IMR-90 (cell line): ENCODE results near the gene AANAT. TPM values are rescaled to one million over a fixed set of nuclear protein-coding genes. Genes with fewer than 3 reads are reported as not detected.
A peak's percentile ranks its signal among the peaks of the same experiment; 100 is the strongest.

ENCODE experiments used
- ATAC-seq: fragments of 200-7000 bp; cut with Tn5 transposase; 2 replicates; pipeline ENCODE4 v1.9.1; 2020; ENCODE audit warnings: low read depth, mild to moderate bottlenecking, moderate library complexity
- BruUV-seq: library from RNA; stranded (reverse); fragments of 400-500 nt; replicated peaks from 2 replicates; lab custom pipeline; 2021; lab: Mats Ljungman, UMichigan
- CTCF ChIA-PET: fragments of 300-600 bp; formaldehyde crosslinking; extraction: SDS; loops from one replicate; lab custom pipeline; 2021; ENCODE audit warnings: antibody characterized with exemption; lab: Yijun Ruan, JAX
- POLR2A ChIA-PET: fragments of 300-600 bp; sonication (Branson Sonifier 250); formaldehyde crosslinking; loops from one replicate; lab custom pipeline; 2022; ENCODE audit warnings: antibody characterized with exemption; ENCODE audit not compliant: unreplicated experiment; lab: Charles Lee
- DNase-seq: peaks from one replicate; pipeline ENCODE4 v3.0.0; 2013
- H2AFZ ChIP-seq: replicated peaks from 2 replicates; pipeline ENCODE3; 2013; ENCODE audit warnings: low read length, mild to moderate bottlenecking; ENCODE audit not compliant: poor library complexity
- H2AK5ac ChIP-seq: 2 replicates; pipeline ENCODE4 v1.6.1; 2013; ENCODE audit warnings: low read depth, low read length, inconsistent platforms
- H2AK9ac ChIP-seq: replicated peaks from 2 replicates; pipeline ENCODE3; 2013; ENCODE audit warnings: mild to moderate bottlenecking, low read depth, low read length, moderate library complexity; ENCODE audit not compliant: poor library complexity
- H2BK120ac ChIP-seq: 2 replicates; pipeline ENCODE4 v1.6.1; 2013; ENCODE audit warnings: low read depth, low read length, inconsistent platforms
- H2BK15ac ChIP-seq: 3 replicates; pipeline ENCODE4 v1.6.1; 2013; ENCODE audit warnings: low read depth, low read length, inconsistent platforms
- H2BK20ac ChIP-seq: 2 replicates; pipeline ENCODE4 v1.6.1; 2013; ENCODE audit warnings: low read depth, mild to moderate bottlenecking, inconsistent platforms, low read length, moderate library complexity
- H2BK5ac ChIP-seq: 2 replicates; pipeline ENCODE4 v1.6.1; 2013; ENCODE audit warnings: mild to moderate bottlenecking, low read depth, low read length, inconsistent platforms; ENCODE audit not compliant: poor library complexity, severe bottlenecking
- H3K14ac ChIP-seq: replicated peaks from 2 replicates; pipeline ENCODE4 v1.6.1; 2013; ENCODE audit warnings: low read depth, low read length, inconsistent platforms
- H3K18ac ChIP-seq: 2 replicates; pipeline ENCODE4 v1.6.1; 2013; ENCODE audit warnings: low read depth, low read length, control low read depth
- H3K23ac ChIP-seq: 2 replicates; pipeline ENCODE4 v1.6.1; 2013; ENCODE audit warnings: low read depth, low read length, inconsistent platforms
- H3K27ac ChIP-seq: 2 replicates; pipeline ENCODE4 v1.5.1; 2013; ENCODE audit warnings: mild to moderate bottlenecking, control low read depth, low read length; ENCODE audit not compliant: insufficient read depth
- H3K27me3 ChIP-seq: 2 replicates; pipeline ENCODE4 v1.6.1; 2013; ENCODE audit warnings: low read length; ENCODE audit not compliant: control insufficient read depth, insufficient read depth
- H3K36me3 ChIP-seq: 2 replicates; pipeline ENCODE4 v1.6.1; 2013; ENCODE audit warnings: low read length, mixed read lengths; ENCODE audit not compliant: control insufficient read depth, insufficient read depth
- H3K4ac ChIP-seq: 2 replicates; pipeline ENCODE4 v1.6.1; 2013; ENCODE audit warnings: low read depth, low read length, inconsistent platforms
- H3K4me1 ChIP-seq: 2 replicates; pipeline ENCODE4 v1.6.1; 2013; ENCODE audit warnings: low read length, mixed read lengths; ENCODE audit not compliant: control insufficient read depth, insufficient read depth
- H3K4me2 ChIP-seq: 2 replicates; pipeline ENCODE4 v1.6.1; 2013; ENCODE audit warnings: low read depth, mild to moderate bottlenecking, control low read depth, low read length, moderate library complexity
- H3K4me3 ChIP-seq: 2 replicates; pipeline ENCODE4 v1.5.1; 2013; ENCODE audit warnings: low read depth, mild to moderate bottlenecking, control low read depth, low read length, moderate library complexity; ENCODE audit not compliant: insufficient read depth
- H3K56ac ChIP-seq: 2 replicates; pipeline ENCODE4 v1.6.1; 2013; ENCODE audit warnings: low read length, inconsistent platforms; ENCODE audit not compliant: insufficient read depth; ENCODE audit errors: extremely low read depth
- H3K79me1 ChIP-seq, 2 experiments: 2 replicates each; pipeline ENCODE4 v1.6.1; 2013; ENCODE audit warnings: low read length in 2 of 2, inconsistent platforms in 1 of 2, low read depth in 1 of 2
- H3K9ac ChIP-seq: 2 replicates; pipeline ENCODE4 v1.6.1; 2013; ENCODE audit warnings: low read depth, low read length, control low read depth
- H3K9me1 ChIP-seq: 2 replicates; pipeline ENCODE4 v1.6.1; 2013; ENCODE audit warnings: low read length, inconsistent platforms; ENCODE audit not compliant: insufficient read depth
- H3K9me3 ChIP-seq: 2 replicates; pipeline ENCODE4 v1.6.1; 2013; ENCODE audit warnings: low read length; ENCODE audit not compliant: control insufficient read depth, insufficient read depth
- H4K20me1 ChIP-seq: 2 replicates; pipeline ENCODE4 v1.6.1; 2013; ENCODE audit warnings: low read length, inconsistent platforms; ENCODE audit not compliant: insufficient read depth
- H4K5ac ChIP-seq: 2 replicates; pipeline ENCODE4 v1.6.1; 2013; ENCODE audit warnings: mild to moderate bottlenecking, low read depth, low read length, control low read depth
- H4K8ac ChIP-seq, 2 experiments: 2 replicates each; pipeline ENCODE4 v1.6.1; 2013; ENCODE audit warnings: low read depth in 2 of 2, low read length in 2 of 2, control low read depth in 1 of 2, inconsistent platforms in 1 of 2
- H4K91ac ChIP-seq: 2 replicates; pipeline ENCODE4 v1.6.1; 2013; ENCODE audit warnings: low read depth, low read length, inconsistent platforms; ENCODE audit not compliant: insufficient read depth
- CEBPB ChIP-seq: IDR thresholded peaks from 2 replicates; pipeline ENCODE4 v1.6.1; 2012; ENCODE audit warnings: low read depth, low read length, improper control_type of control experiment
- CHD1 ChIP-seq: IDR thresholded peaks from 2 replicates; pipeline ENCODE4 v1.6.1; 2012; ENCODE audit warnings: low read depth, low read length, improper control_type of control experiment
- CTCF ChIP-seq: conservative IDR thresholded peaks from 2 replicates; pipeline ENCODE4 v1.5.1; 2012; ENCODE audit warnings: mild to moderate bottlenecking, low read depth, low read length, improper control_type of control experiment
- ELK1 ChIP-seq: fragments of 150-350 bp; IDR thresholded peaks from 2 replicates; pipeline ENCODE4 v1.6.1; 2016; ENCODE audit warnings: low read depth, mild to moderate bottlenecking, low read length, moderate library complexity, borderline replicate concordance
- MAFK ChIP-seq: IDR thresholded peaks from 2 replicates; pipeline ENCODE4 v1.6.1; 2012; ENCODE audit warnings: low read depth, low read length, improper control_type of control experiment
- MXI1 ChIP-seq: IDR thresholded peaks from 2 replicates; pipeline ENCODE4 v1.6.1; 2012; ENCODE audit warnings: low read depth, mild to moderate bottlenecking, low read length, moderate library complexity, borderline replicate concordance
- NFE2L2 ChIP-seq: fragments of 150-350 bp; IDR thresholded peaks from 2 replicates; pipeline ENCODE4 v1.6.1; 2016; ENCODE audit warnings: low read depth, mild to moderate bottlenecking, low read length
- POLR2A ChIP-seq: IDR thresholded peaks from 2 replicates; pipeline ENCODE4 v1.6.1; 2012; ENCODE audit warnings: mild to moderate bottlenecking, low read depth, low read length
- RAD21 ChIP-seq: IDR thresholded peaks from 2 replicates; pipeline ENCODE4 v1.6.1; 2012; ENCODE audit warnings: low read length, improper control_type of control experiment
- RFX5 ChIP-seq: IDR thresholded peaks from 2 replicates; pipeline ENCODE4 v1.8.0; 2012; ENCODE audit warnings: low read depth, mild to moderate bottlenecking, low read length, moderate library complexity
- SMC3 ChIP-seq: fragments of 150-350 bp; IDR thresholded peaks from 2 replicates; pipeline ENCODE4 v1.6.1; 2016; ENCODE audit warnings: low read depth, mild to moderate bottlenecking, antibody characterized with exemption, low read length, moderate library complexity
- USF2 ChIP-seq: fragments of 150-350 bp; IDR thresholded peaks from 2 replicates; pipeline ENCODE4 v1.6.1; 2017; ENCODE audit warnings: mild to moderate bottlenecking, antibody characterized with exemption, low read length, low read depth
- WGBS, 2 experiments: methylation state at CpG; one replicate each; pipeline versions ENCODE4 v1.1.5 to v1.1.7; 2013; ENCODE audit warnings: missing lambda C conversion rate in 2 of 2; ENCODE audit not compliant: insufficient read length in 1 of 2; ENCODE audit errors: extremely low coverage in 2 of 2; 5-methylcytosine and 5-hydroxymethylcytosine counted together
- dilution Hi-C: fragments of 300-500 bp; cut with HindIII; formaldehyde crosslinking; loops from one replicate; pipeline ENCODE4 v1.14.3; 2018; ENCODE audit warnings: low sequenced_read_pairs; ENCODE audit not compliant: unreplicated experiment
- in situ Hi-C: fragments of 300-500 bp; cut with MboI; formaldehyde crosslinking; loops from 3 replicates; pipeline ENCODE4 v1.14.3; 2019; ENCODE audit warnings: low sequenced_read_pairs, inconsistent platforms, mixed read lengths
- intact Hi-C: fragments of 100-400 bp; cut with micrococcal nuclease; formaldehyde crosslinking; loops from 2 replicates; pipeline ENCODE4 v1.10.0; 2022
- polyA plus RNA-seq, 3 experiments: library from polyadenylated mRNA; depleted of rRNA; stranded (reverse); fragments of >200 nt; gene quantifications; 2 replicates each; pipeline ENCODE4 v1.2.3, GENCODE V29; 2012; ENCODE audit warnings: low replicate concordance in 1 of 3
- total RNA-seq: library from RNA; depleted of rRNA; stranded (reverse); fragments of >200 nt; gene quantifications from 2 replicates; pipeline ENCODE4 v1.2.3, GENCODE V29; 2012

AANAT gene
- total and polyA plus RNA-seq, 2 of the 4 experiments (the other 2 are of a cell fraction): 0.21 TPM; not detected in 1

- Histone ChIP-seq H3K27ac (no peak overlapping the region), H2BK15ac (no peak overlapping the region), H3K9me1 (peaks cover 47% of the 10 kb centered on the region), H3K14ac (no peak overlapping the region), H2BK20ac (no peak overlapping the region), H3K36me3 (0 out of 2 replicates have a peak, but pooled peaks cover 2% of the 10 kb centered on the region), H3K4me3 (no peak overlapping the region), H3K9ac (no peak overlapping the region), H2AK9ac (no peak overlapping the region), H3K4ac (peak overlapping the region; percentile 30; the same call in 1 of the 2 replicates), H2AFZ (no peak overlapping the region), H3K4me1 (peaks cover 30% of the 10 kb centered on the region), H3K56ac (no peak overlapping the region), H2BK120ac (no peak overlapping the region), H4K20me1 (peaks cover 81% of the 10 kb centered on the region), H3K9me3 (no peaks in the 10 kb centered on the region), H2AK5ac (no peak overlapping the region), H4K5ac (no peak overlapping the region), H3K23ac (0 out of 2 replicates have a peak overlapping the region, but pooled peaks have one; percentile 10), H3K27me3 (no peaks in the 10 kb centered on the region), H4K91ac (no peak overlapping the region), H3K4me2 (no peak overlapping the region), H3K18ac (no peak overlapping the region), H2BK5ac (no peak overlapping the region), H4K8ac (no peak overlapping the region), H3K79me1 (peaks cover 36 to 89% of the 10 kb centered on the region in 2 experiments)
- TF ChIP-seq MXI1 (no peak), RAD21 (no peak), SMC3 (no peak), CTCF (no peak), NFE2L2 (no peak), CHD1 (no peak), RFX5 (no peak), MAFK (no peak), ELK1 (no peak), POLR2A (no peak), USF2 (no peak), CEBPB (no peak)
- WGBS, 2 experiments: no CpG with 5 or more reads among the region's 6 CpGs
- DNase-seq: no peak
- dilution Hi-C loops (no loop called here), intact Hi-C loops (no loop called here), in situ Hi-C loops (no loop called here)
- CTCF ChIA-PET: no interaction called here
- POLR2A ChIA-PET: no interaction called here
- no peak for ATAC-seq
- no TSS peak for BruUV-seq
These were observed 28.0 kb upstream of the AANAT start for GRCh38 chr17:76439314-76439928.
